Fibroblast of skin of back (primary cell): ENCODE data around the gene ATP11C.
"Not testable (repeated sequence)": the region's sequence is repeated elsewhere in the genome, so short reads cannot be mapped to it uniquely, and the experiment has no call there.

Experiments used
- DNase-seq: peaks from one replicate; pipeline ENCODE4 v3.0.0-alpha.2; 2013

The ATP11C gene

DNA sequence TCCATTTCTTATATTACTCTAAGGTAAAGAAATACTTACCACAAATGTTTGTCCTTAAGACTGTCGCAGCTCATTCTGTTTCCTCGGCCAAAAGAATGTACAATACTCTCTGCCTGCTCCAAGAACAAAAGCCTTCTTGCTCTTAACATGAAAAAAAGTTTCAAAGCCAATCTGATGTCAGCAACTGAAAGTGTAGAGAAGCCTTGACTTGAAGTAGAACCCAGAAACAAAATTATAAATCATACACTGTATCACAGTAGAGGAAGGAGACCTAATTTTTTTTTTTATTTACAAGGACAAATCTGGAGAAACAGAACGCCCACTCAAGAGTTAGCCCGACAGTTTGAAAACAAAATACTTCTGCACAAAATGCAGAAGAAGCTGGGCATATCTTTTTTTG lies 224.8 kb downstream of the ATP11C start, which contains the start of gene MCF2:
Gene MCF2, minus strand, starts transcription at position 101 of the 400 bp plus-strand sequence. CDS start 56,423 bp downstream, outside the sequence.
- DNase-seq, result no peak

DNA sequence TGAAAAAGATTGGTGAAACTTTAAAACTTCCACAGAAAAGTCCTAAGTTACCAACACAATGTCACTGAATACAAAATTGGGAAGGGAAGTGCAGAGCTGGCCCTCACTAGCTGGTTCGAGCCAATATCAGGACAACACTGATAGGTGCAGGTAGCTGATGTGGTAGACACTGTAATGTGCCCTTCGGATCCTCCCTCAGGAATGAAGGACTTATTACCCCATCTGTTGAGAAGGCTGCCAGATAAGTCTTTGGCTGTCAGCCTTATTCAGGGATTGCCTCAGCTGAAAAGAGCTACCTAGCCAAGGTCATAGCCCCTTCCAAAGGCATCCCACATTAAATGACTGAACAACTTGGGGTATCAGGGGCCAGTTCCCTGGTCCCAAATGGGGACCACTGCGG lies 230.2 kb downstream of the ATP11C start:
- no peak for DNase-seq

- no peak for DNase-seq
These were observed 239.9 kb downstream of the ATP11C start for GRCh38 chrX:139692908-139693307.

DNA sequence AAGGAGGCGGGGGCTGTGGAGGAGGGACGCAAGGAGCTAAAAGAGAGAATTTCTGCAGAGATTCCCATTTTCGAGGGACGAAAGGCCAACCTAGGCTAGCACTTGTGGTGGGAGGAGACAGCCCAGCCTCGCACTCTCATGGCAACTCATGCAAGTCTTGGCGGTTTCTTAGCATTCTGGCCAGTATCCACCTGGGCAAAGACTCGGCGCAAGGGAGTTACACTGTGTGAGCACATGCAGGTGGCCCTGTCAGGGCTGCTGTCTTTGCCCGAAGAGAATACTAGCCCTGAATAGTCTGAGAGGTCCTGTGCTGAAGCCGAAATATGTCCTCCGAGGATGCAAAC lies 240.4 kb downstream of the ATP11C start:
- DNase-seq, result no peak

GRCh38 chrX:139691843-139692505 lies 240.9 kb downstream of the ATP11C start:
- DNase-seq, result no peak

DNA sequence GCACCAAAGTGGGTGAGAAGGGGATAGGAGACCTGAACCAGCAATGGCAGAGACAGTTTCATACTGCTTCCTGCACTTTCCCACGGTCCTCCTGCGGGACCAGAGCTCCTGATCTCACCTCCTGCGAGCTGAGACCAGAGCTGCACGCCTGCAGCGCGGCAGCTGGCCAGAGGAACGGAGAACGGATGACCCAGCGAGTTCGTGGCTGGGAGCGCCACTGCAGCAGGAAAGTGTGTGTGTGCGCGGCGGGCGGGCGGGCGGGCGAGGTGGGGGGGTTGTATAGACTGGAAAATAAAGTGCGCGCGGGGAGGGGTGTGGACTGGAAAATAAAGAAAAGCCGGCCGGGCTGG lies 241.4 kb downstream of the ATP11C start:
- peak; percentile 6 for DNase-seq

DNA sequence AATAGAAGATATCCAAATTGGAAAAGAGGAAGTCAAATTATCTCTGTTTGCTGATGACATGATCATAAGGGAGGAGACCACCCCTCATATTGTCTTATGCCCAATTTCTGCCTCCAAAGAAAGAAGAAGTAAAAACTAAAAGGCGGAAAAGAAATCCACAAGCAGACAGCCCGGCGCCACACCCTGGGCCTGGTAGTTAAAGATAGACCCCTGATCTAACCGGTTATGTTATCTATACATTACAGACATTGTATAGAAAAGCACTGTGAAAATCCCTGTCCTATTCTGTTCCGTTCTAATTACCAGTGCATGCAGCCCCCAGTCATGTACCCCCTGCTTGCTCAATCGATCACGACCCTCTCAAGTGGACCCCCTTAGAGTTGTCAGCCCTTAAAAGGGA lies 247.7 kb downstream of the ATP11C start:
- DNase-seq, result not testable (repeated sequence)

GRCh38 chrX:139680356-139680755 lies 252.5 kb downstream of the ATP11C start:
- DNase-seq, result no peak
